Measurements from ENCODE around the gene SSR1.

The SSR1 gene

DNA sequence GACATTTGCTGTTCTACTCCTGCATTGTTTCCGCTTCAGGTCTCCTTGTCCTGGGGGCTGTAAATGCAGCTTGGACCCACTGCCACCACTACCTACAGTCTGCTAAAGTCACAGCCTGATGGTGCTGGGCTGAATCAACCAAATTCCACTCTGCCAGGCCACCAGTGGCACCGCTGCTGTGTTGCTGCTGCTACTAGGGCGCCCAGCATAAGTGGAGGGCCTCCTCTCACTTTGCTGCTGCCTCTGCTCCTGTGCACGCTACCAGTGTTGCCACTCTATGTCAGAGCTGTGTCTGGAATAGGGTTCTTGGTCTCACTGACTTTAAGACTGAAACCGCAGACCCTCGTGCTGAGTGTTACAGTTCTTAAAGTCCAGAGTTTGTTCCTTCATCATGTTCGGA, 1.4 kb upstream of the SSR1 start:
- Histone ChIP-seq H2BK120ac (ENCODE audit: insufficient read depth, low read length, poor library complexity) (no peak overlapping the region), H3K27me3 (ENCODE audit: insufficient read depth, low read length) (no peaks in the 10 kb centered on the region), H2AFZ (ENCODE audit: insufficient read depth, low read length, poor library complexity) (no peak overlapping the region), H3K9me3 (ENCODE audit: insufficient read depth, low read depth, low read length) (no peaks in the 10 kb centered on the region), H3K27ac (ENCODE audit: low read depth, low read length) (no peak overlapping the region), H4K91ac (ENCODE audit: low read depth, low read length) (peak overlapping the region; percentile 5), H2BK5ac (ENCODE audit: low read depth, low read length, poor library complexity) (no peak overlapping the region), H3K36me3 (ENCODE audit: control insufficient read depth in 1 of 2, insufficient read depth in 2 of 2, low read length in 2 of 2) (peaks cover 2% of the 10 kb centered on the region in 2 experiments), H3K14ac (ENCODE audit: low read length) (no peak overlapping the region), H3K18ac (ENCODE audit: low read length) (no peak overlapping the region), H2AK5ac (ENCODE audit: low read length) (peak overlapping the region; percentile 11), H3K4ac (ENCODE audit: low read depth, low read length) (no peak overlapping the region), H3K23ac (ENCODE audit: low read length) (no peak overlapping the region), H2BK12ac (ENCODE audit: low read length) (peak overlapping the region; percentile 7), H3K79me1 (ENCODE audit: low read length) (peaks cover 10% of the 10 kb centered on the region), H3K4me2 (ENCODE audit: low read length) (no peak overlapping the region), H4K8ac (ENCODE audit: low read depth, low read length) (no peak overlapping the region), H4K12ac (ENCODE audit: low read depth, low read length) (no peak overlapping the region), H3K9ac (ENCODE audit: low read length) (no peak overlapping the region), H3K4me3 (ENCODE audit: low read depth, low read length) (no peak overlapping the region), H3K79me2 (ENCODE audit: control insufficient read depth, insufficient read depth, low read length, poor library complexity) (peaks cover 8% of the 10 kb centered on the region), H3K4me1 (ENCODE audit: control insufficient read depth in 1 of 2, insufficient read depth in 2 of 2, low read length in 2 of 2) (peaks cover 0 to 2% of the 10 kb centered on the region in 2 experiments)
- DNase-seq, result no peak
- WGBS (ENCODE audit: extremely low coverage, insufficient coverage, insufficient read length), result no CpG with 5 or more reads among the region's 7 CpGs

DNA sequence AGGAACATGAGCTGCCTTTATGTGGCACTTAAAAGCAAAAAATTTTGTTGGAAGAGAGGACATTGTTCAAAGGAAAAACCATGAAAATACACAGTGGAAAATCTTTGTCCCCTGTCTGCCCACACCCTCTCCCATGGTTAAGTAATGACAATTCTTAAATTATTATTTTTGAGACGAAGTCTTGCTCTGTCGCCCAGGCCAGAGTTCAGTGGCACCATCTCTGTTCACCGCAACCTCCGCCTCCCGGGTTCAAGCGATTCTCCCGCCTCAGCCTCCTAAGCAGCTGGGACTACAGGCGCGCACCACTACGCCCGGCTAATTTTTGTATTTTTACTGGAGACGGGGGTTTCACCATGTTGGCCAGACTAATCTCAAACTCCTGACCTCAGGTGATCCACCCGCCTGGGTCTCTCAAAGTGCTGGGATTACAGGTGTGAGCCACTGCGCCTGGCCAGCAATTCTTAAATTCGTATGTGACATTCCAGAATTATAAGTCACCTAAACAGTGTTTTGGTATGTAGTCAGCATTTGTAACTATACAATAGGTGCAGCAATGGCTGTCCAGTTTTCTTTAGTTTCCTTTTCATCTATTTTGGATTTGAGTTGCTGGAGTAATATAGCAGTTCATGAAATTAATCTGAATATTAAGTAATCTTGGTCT, 636 bp upstream of the SSR1 start:
- WGBS (ENCODE audit: extremely low coverage, insufficient coverage, insufficient read length), result no CpG with 5 or more reads among the region's 15 CpGs

DNA sequence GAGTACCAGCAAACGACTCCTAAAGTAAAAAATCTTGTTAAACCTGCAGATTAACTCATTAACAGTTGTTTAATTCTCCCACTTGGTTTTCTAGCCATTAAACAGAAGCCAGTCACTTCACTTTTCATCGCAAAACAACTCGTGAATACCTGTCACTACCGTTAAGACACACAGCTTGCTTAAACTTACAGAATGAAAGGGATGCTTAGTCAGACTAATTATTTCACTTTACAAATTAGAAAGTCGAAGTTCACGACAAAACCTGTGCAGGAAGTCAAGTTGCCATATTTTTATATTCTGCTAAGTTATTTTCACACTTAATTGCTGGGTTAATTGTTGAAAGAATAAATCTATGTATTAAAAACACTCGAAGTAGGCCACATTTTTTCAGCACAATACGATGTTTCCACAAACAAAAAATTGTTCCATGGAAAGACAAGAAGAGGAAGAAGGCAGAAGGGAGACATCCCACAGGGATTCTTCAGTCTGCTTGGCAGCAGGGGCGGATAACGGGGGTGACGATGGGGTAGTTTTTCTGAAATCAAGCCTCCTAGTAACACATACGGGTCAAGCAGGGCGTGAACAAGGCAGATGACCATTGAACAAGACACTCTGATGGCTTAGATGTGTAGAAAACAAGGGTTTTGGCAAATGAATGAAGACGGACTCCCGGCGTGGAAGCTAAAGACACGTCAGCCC, 933 bp downstream of the SSR1 start:
- Histone ChIP-seq H3K36me3 (ENCODE audit: control insufficient read depth in 1 of 2, insufficient read depth in 2 of 2, low read length in 2 of 2) (peaks cover 9 to 13% of the 10 kb centered on the region in 2 experiments), H3K27ac (ENCODE audit: low read depth, low read length) (peak overlapping the region; percentile 91), H3K23ac (ENCODE audit: low read length) (no peak overlapping the region), H2BK120ac (ENCODE audit: insufficient read depth, low read length, poor library complexity) (peak overlapping the region; percentile 78), H3K4ac (ENCODE audit: low read depth, low read length) (peak overlapping the region; percentile 96), H3K4me3 (ENCODE audit: low read depth, low read length) (peak overlapping the region; percentile 98), H3K14ac (ENCODE audit: low read length) (peak overlapping the region; percentile 96), H4K12ac (ENCODE audit: low read depth, low read length) (peak overlapping the region; percentile 46), H4K8ac (ENCODE audit: low read depth, low read length) (peak overlapping the region; percentile 72), H3K27me3 (ENCODE audit: insufficient read depth, low read length) (no peaks in the 10 kb centered on the region), H3K79me1 (ENCODE audit: low read length) (peaks cover 10% of the 10 kb centered on the region), H3K4me2 (ENCODE audit: low read length) (peak overlapping the region; percentile 75), H2BK12ac (ENCODE audit: low read length) (no peak overlapping the region), H3K79me2 (ENCODE audit: control insufficient read depth, insufficient read depth, low read length, poor library complexity) (peaks cover 8% of the 10 kb centered on the region), H3K18ac (ENCODE audit: low read length) (peak overlapping the region; percentile 85), H2AK5ac (ENCODE audit: low read length) (peak overlapping the region; percentile 97), H3K9ac (ENCODE audit: low read length) (peak overlapping the region; percentile 93), H2BK5ac (ENCODE audit: low read depth, low read length, poor library complexity) (peak overlapping the region; percentile 73), H4K91ac (ENCODE audit: low read depth, low read length) (peak overlapping the region; percentile 97), H3K9me3 (ENCODE audit: insufficient read depth, low read depth, low read length) (no peaks in the 10 kb centered on the region), H3K4me1 (ENCODE audit: control insufficient read depth in 1 of 2, insufficient read depth in 2 of 2, low read length in 2 of 2) (peaks cover 0 to 2% of the 10 kb centered on the region in 2 experiments), H2AFZ (ENCODE audit: insufficient read depth, low read length, poor library complexity) (no peak overlapping the region)
- DNase-seq, result peak in 1 of 2 donors; percentile 65
- no CpG with 5 or more reads among the region's 17 CpGs for WGBS (ENCODE audit: extremely low coverage, insufficient coverage, insufficient read length)

More for the DNA sequence above, 636 bp upstream of the SSR1 start:
- peak overlapping the region; percentile 85 for H4K8ac ChIP-seq (ENCODE audit: low read depth, low read length)
- H3K23ac ChIP-seq (ENCODE audit: low read length), result no peak overlapping the region
- peak overlapping the region; percentile 51 for H3K27ac ChIP-seq (ENCODE audit: low read depth, low read length)
- H3K4ac ChIP-seq (ENCODE audit: low read depth, low read length), result no peak overlapping the region
- no peak overlapping the region for H2BK120ac ChIP-seq (ENCODE audit: insufficient read depth, low read length, poor library complexity)
- peaks cover 8% of the 10 kb centered on the region for H3K79me2 ChIP-seq (ENCODE audit: control insufficient read depth, insufficient read depth, low read length, poor library complexity)
- H3K9ac ChIP-seq (ENCODE audit: low read length), result no peak overlapping the region
- H3K4me2 ChIP-seq (ENCODE audit: low read length), result peak overlapping the region; percentile 68
- H3K18ac ChIP-seq (ENCODE audit: low read length), result no peak overlapping the region
- peak; percentile 83 to 88 for DNase-seq
- no peak overlapping the region for H3K4me3 ChIP-seq (ENCODE audit: low read depth, low read length)
- no peaks in the 10 kb centered on the region for H3K27me3 ChIP-seq (ENCODE audit: insufficient read depth, low read length)
- no peak overlapping the region for H2BK12ac ChIP-seq (ENCODE audit: low read length)
- H2AK5ac ChIP-seq (ENCODE audit: low read length), result peak overlapping the region; percentile 24
- H3K79me1 ChIP-seq (ENCODE audit: low read length), result peaks cover 10% of the 10 kb centered on the region
- H3K14ac ChIP-seq (ENCODE audit: low read length), result peak overlapping the region; percentile 26
- no peak overlapping the region for H2AFZ ChIP-seq (ENCODE audit: insufficient read depth, low read length, poor library complexity)
- H3K36me3 ChIP-seq (ENCODE audit: control insufficient read depth in 1 of 2, insufficient read depth in 2 of 2, low read length in 2 of 2), result peaks cover 6 to 8% of the 10 kb centered on the region in 2 experiments
- no peaks in the 10 kb centered on the region for H3K9me3 ChIP-seq (ENCODE audit: insufficient read depth, low read depth, low read length)
- peaks cover 0 to 2% of the 10 kb centered on the region in 2 experiments for H3K4me1 ChIP-seq (ENCODE audit: control insufficient read depth in 1 of 2, insufficient read depth in 2 of 2, low read length in 2 of 2)
- peak overlapping the region; percentile 78 for H4K12ac ChIP-seq (ENCODE audit: low read depth, low read length)
- peak overlapping the region; percentile 52 for H4K91ac ChIP-seq (ENCODE audit: low read depth, low read length)
- H2BK5ac ChIP-seq (ENCODE audit: low read depth, low read length, poor library complexity), result no peak overlapping the region

DNA sequence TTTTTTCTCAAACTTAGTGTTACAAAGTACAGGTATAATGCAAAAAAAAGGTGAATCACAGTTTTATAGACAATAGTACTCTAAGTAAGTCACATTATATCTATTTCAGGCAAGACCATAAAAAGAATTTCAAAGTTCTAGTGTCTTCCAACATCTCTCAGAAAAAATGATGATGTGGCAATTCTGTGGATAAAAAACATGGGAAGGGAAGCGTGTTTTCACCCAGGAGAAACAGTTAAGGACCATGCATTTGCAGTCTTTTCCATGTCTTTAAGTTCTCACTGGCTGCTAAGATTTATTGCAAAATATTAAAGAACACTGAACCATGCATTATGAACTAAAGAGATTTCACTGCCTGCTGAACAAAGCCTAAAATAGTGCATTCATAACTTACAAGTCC, 1.8 kb downstream of the SSR1 start:
- Histone ChIP-seq H3K79me1 (ENCODE audit: low read length) (peaks cover 10% of the 10 kb centered on the region), H3K36me3 (ENCODE audit: control insufficient read depth in 1 of 2, insufficient read depth in 2 of 2, low read length in 2 of 2) (peaks cover 9 to 16% of the 10 kb centered on the region in 2 experiments), H4K91ac (ENCODE audit: low read depth, low read length) (no peak overlapping the region), H3K4me3 (ENCODE audit: low read depth, low read length) (no peak overlapping the region), H3K9ac (ENCODE audit: low read length) (no peak overlapping the region), H4K12ac (ENCODE audit: low read depth, low read length) (no peak overlapping the region), H3K4ac (ENCODE audit: low read depth, low read length) (no peak overlapping the region), H3K27me3 (ENCODE audit: insufficient read depth, low read length) (no peaks in the 10 kb centered on the region), H2BK12ac (ENCODE audit: low read length) (no peak overlapping the region), H2AFZ (ENCODE audit: insufficient read depth, low read length, poor library complexity) (no peak overlapping the region), H3K9me3 (ENCODE audit: insufficient read depth, low read depth, low read length) (no peaks in the 10 kb centered on the region), H3K14ac (ENCODE audit: low read length) (no peak overlapping the region), H3K27ac (ENCODE audit: low read depth, low read length) (no peak overlapping the region), H4K8ac (ENCODE audit: low read depth, low read length) (no peak overlapping the region), H2AK5ac (ENCODE audit: low read length) (no peak overlapping the region), H3K4me1 (ENCODE audit: control insufficient read depth in 1 of 2, insufficient read depth in 2 of 2, low read length in 2 of 2) (peaks cover 0 to 2% of the 10 kb centered on the region in 2 experiments), H3K79me2 (ENCODE audit: control insufficient read depth, insufficient read depth, low read length, poor library complexity) (peaks cover 8% of the 10 kb centered on the region), H2BK5ac (ENCODE audit: low read depth, low read length, poor library complexity) (no peak overlapping the region), H2BK120ac (ENCODE audit: insufficient read depth, low read length, poor library complexity) (no peak overlapping the region), H3K23ac (ENCODE audit: low read length) (no peak overlapping the region), H3K4me2 (ENCODE audit: low read length) (no peak overlapping the region), H3K18ac (ENCODE audit: low read length) (no peak overlapping the region)
- DNase-seq, result no peak
- no CpG with 5 or more reads among the region's 1 CpG for WGBS (ENCODE audit: extremely low coverage, insufficient coverage, insufficient read length)

Data from trophoblast cell (in vitro differentiated cells and primary cell).